Neural progenitor cell (in vitro differentiated cells): ENCODE measurements around the gene PACC1.

Experiments
- CTCF ChIP-seq: fragments of 200-600 bp; sonication (generic); IDR thresholded peaks from 2 replicates; pipeline ENCODE4 v1.5.1; 2017; ENCODE audit warnings: antibody characterized with exemption, mild to moderate bottlenecking
- EZH2 ChIP-seq: fragments of 200-600 bp; sonication (generic); IDR thresholded peaks from 2 replicates; pipeline ENCODE4 v1.6.1; 2017; ENCODE audit warnings: antibody characterized with exemption, mild to moderate bottlenecking, moderate library complexity

GRCh38 chr1:212458817-212459216 is 44.1 kb upstream of the PACC1 start:
- TF ChIP-seq CTCF (no peak), EZH2 (no peak)
